GM18870 (cell line): Measurements from ENCODE around the gene SCFD2.
"Not testable (repeated sequence)": the region's sequence is repeated elsewhere in the genome, so short reads cannot be mapped to it uniquely, and the experiment has no call there.

Experiments used
- ATAC-seq: cut with Tn5 transposase; IDR thresholded peaks from one replicate; pipeline ENCODE4 v1.9.1; 2021; ENCODE audit warnings: moderate library complexity; ENCODE audit not compliant: unreplicated experiment

The SCFD2 gene

DNA sequence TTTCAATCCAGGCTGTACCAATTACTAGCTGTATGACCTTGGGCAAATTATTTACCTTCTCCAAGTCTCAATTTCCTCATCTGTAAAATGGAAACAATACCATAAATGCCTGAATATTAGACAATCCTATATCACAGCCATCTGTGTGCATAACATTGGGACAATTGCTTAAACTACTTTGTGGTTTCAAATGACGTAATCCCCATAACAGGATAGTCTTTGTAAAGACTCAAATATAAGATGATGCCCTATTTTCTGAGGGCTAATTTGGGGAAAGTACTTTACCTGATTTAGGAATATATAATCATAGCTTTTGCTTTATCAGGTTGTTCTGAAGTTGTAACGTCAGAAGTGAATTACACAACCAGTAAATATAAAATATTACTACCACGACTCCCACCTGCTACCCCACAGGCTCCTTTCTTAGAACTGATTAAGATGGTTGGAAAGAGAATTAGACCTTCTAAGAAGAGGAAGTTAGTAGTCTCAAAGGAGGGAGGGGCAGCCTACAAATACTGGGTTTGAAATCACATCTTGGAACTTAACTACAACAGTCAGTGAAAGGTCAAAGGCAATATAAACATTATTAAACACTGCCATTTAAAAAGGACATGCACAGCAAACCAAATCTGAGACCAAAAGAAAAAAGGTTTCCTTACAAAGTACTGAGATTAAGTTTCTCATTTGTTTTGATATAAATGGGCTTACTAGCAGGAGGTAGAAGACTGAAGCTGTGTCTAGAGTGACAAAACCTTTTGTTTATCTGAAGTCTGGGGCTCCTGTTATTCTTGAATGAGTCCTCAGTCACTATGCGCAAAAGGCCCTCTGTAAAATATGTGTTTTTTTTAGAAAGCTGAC is 215.0 kb downstream of the SCFD2 start:
- ATAC-seq = no peak

DNA sequence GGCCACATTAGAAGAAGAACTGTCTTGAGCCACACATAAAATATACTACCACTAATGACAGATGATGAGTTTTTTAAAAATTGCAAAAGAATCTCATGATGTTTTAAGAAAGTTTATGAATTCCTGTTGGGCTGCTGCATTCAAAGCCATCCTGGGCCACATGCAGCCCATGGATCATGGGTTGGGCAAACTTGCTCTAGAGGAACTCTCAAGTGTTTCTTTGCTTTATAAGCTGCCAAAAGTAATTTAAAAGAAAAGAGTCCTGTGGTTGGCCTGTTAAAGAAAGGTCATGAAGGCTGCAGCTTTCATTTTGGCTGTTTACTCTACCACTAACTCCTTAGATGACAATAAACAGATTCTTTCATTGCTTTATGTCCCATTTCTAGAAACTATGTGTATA is 218.2 kb downstream of the SCFD2 start:
- no peak for ATAC-seq

DNA sequence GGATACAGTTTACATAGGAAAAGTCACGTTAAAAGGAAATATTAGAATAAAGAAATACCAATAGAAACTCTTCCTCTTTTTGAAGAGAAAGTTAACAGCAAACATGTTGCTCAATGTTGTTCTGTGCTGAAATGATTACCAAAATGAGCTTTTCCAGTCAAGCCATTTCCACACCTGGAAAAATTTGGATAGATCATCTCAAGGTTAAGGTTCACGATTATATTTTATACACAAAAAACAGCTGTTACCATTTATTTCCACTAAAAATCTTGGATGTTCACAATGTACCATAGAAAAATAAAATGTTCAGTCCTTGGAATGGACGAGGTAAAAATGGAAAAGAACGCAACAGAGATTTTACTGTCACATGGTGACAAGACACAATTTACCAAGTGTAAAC is 218.7 kb downstream of the SCFD2 start:
- no peak for ATAC-seq

DNA sequence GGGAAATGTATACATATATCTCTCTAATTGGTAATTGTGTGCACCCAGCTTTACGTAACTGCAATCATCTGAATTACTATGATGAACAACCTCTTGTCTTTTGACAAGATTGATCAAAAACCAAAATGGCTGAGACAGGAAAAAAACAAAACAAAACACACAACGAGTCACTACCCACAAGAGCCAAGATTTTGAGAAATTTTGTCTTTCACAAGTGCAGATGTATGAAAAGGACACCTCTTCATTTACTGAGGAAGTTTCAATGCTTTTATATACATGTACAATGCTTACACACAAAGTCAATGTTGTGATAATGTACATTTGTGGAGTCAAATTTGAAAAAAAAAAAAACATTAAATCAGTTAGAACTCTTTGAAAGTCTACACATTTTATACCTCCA is 224.6 kb downstream of the SCFD2 start:
- ATAC-seq = no peak

DNA sequence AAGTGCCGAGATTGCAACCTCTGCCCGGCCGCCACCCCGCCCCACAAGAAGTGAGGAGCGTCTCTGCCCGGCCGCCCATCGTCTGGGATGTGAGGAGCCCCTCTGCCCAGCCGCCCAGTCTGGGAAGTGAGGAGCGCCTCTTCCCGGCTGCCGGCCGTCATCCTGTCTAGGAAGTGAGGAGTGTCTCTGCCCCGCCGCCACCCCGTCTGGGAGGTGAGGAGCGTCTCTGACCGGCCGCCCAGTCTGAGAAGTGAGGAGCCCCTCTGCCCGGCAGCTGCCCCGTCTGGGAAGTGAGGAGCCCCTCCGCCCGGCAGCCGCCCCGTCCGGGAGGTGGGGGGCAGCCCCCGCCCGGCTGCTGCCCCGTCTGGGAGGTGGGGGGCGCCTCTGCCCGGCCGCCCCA is 226.6 kb downstream of the SCFD2 start:
- not testable (repeated sequence) for ATAC-seq

DNA sequence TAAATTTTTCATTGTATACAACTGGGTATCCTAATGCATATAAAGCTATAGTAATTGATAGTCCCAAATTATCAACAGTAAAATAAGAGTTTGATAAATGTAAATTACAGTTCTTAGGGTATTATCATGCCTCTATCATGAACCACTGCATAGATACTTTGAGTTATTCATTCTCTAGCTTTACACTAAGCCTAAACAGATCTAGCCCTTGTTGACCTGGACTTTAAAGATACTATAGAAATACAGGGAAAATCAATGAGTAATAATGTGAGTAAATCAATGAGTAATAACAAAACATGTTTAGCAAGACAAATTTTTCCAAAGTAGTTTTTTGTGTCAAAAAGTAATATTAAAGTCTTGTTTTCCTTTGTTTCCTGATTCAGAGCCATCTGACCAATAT is 228.4 kb downstream of the SCFD2 start:
- ATAC-seq = no peak

DNA sequence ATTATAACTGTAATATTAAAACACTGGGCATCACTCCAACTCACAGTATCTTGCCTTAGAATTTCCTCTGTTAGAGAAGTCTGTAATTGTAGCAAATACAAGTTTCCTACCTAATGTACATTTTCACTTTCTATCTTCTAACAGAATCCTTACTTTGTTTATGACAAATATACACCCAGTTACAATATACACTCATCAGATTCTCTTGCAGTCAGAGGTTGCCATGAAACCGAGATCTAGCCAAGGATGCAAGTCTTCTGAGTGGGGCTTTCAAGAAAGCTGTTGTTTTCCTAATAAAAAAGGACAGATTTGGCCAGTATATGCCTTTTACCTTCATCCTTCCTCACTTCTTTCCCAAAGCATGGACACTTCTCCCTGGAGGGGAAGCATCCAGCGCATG is 228.9 kb downstream of the SCFD2 start:
- no peak for ATAC-seq

DNA sequence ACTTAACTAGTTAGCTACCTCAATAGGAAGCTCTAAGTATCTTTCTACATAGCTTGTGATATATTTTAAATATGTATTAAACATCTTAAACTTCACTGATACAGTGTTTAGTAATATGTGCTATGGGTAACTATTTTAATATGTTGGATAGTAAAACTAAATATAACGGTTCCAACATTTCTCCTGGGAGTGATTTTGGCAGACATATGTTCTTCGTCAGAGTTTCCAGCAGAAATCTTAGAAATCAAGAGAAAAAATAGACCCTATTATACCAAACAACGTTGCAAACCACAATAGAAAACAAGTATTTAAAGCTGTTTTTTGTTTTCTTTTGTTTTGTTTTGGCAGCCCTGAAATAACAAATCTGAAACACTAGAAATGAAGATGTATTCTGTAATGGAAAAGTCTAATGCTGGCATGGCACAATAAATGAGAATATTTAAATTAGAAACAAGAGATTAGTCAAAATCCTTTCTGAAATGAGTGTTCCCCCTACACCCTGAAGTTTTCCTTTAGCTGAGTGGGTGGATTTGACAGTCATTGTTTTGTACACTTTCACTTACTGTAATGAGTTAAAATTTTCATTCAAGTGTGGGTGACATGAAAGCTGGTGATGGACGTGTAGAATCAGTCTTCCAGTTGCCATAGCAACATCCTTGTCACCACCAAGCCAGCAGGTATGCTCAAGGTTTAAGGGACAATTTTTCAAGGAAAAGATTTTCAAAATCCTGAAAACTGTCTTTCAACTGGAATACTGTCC is 233.5 kb downstream of the SCFD2 start:
- ATAC-seq = peak; percentile 64

DNA sequence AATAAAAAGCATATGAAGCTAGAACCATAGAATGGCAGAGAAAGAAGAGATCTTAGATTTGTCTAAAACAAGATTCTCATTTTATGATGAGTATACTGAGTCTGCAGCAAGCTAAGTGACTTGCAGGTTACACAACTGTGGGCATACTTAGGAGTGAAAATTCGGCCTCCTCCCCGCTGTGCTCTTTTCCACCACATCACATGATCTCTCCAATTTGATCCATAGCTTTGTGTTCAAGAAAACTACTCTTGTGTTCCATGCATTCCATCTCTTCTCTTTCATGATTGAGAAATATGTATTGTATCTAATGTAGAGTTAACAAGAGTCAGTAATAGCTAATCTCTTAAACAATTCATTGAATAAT is 234.3 kb downstream of the SCFD2 start:
- ATAC-seq = no peak

DNA sequence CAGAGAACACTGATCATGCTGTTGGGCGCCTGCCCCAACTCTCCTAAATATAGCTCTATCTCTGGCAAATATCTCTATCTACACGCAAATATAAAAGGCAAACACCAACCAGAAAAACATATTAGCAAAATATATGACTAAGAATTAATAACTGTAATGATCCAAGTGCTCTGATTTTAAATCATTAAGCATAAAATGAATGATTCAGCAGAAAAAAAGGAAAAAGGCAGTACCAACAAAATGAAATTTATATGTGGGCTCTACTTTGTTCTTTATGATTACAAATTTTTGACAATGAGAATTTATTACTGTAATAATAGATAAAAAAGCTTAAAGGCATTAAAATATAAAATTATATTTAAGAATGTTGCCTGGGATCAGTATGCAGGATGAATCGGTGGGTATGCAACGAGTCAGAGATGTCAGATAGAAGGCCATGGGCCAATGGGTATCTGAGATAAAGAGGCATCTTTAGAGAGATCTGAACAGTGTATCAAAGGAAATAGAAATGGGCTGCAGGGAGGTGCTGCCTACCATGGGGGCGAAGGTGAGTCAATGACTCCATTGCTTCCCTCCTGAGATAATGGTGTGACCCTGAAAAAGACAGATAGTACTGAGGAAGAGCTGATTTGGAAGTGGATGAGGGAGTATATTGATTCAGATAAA is 234.8 kb downstream of the SCFD2 start:
- no peak for ATAC-seq

DNA sequence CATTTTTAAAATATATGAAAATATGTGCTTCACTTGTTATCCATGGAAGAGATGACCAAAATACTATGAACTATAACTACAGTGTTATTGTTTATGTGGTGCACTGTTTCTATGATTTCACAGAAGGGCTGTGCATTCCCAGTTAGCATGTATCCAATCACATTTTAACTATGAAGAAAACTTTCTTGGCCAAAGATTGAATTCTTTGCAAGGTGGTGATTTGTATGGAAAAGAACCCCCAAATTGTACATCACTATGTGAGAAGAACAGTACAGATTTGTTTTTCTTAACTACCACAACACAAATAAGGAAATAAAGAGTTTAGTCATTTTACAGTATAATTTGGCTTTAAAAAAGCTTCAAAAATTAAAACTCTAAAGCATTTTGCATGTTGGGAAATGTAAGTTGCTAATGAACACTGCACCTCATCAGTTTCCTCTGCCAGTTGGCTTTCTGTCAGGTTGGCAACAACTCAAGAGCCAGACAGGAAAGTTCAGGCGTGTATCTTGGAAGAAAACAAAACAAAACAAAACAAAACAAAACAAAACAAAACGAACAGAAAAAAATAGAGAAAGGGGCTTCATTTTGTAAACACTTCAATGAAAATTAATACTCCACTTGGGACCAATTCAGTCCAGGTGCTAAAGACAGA is 237.0 kb downstream of the SCFD2 start:
- ATAC-seq = no peak

DNA sequence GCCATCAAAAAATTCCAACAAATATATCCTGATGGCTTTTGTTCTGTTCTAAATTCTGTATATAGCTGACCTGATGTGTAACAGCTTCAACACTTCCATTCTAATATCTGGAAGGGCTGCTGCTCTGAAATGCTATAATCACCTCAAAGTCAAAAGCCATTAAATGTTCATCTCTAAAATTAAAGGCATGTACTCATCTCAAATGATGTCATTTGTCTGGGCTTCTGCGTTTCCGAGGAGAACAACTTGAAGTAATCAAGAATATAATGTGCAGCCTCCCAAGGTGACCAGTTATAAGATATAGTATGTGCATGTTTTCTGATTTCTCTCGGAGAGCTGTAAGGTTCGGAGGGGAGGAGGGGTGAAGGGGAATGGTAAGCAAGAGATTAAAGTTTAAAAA is 237.6 kb downstream of the SCFD2 start:
- no peak for ATAC-seq

DNA sequence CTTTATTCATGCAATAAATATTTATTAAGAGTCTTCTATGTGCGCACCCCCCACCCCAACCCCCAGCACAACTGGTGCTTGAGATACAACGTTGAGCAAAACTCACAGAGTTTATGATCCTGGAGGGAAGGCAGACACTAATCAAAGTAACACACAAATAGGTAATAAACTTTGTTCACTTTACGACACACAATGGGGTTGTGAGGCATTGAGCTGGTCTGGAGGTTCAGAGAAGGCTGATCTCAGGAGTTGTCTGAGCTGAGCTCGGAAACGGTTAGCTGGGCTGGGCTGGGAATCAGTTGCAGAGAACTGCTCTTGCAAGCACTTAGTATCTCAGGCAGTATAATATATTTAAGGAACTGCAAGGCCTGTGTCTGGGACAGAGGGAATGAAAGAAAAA is 238.5 kb downstream of the SCFD2 start:
- no peak for ATAC-seq

DNA sequence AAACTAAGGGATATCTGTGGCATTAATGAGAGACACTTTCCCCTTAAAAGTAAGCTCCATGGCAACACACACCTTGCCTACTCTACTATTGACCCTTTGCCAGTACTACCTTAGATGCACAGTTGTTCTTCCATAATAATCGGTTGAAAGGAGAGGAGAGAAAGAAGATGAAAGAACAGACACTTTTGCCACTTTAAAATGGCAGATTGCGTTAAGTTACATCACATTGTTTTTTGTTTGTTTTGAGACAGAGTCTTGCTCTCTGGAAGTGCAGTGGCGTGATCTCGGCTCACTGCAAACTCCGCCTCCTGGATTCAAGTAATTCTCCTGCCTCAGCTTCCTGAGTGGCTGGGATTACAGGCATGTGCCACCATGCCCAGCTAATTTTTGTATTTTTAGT is 239.8 kb downstream of the SCFD2 start:
- no peak for ATAC-seq

DNA sequence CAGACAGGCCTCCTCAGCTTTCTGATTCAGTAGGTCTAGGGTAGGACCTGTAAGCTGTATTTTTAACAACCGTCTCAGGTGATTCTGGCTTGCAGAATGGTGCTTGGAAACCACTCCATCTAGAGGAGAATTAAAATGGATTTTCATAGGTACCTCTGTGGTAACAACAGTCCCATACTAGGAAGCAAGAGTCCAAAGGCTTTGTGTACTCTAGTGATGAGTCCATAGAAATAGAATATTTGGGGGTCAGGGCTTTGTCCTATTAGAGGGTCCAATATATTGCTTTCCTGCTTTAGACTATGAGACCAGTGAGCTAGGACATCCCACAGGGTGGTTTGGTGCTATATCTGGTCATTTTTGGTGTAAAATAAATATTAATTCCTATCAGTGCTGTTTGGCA is 242.0 kb downstream of the SCFD2 start:
- ATAC-seq = no peak

DNA sequence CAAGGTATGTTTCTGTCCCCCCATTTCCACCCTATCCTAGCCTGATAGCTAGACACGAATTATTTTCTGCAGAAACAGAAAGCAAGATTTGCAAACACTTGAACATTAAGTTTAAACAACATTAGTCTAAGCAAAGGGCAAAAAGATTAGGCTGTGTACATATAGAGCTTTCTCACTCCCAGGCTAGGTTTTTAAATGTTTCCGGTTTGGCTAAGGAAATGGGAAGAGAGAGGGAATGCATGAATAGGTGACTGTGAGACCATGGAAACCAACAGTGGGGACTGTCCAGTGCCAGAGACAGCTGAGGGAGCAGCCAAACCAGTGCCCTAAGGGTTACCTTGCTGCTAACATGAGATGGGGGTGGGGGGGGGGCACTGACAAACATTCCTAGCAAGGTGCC is 242.7 kb downstream of the SCFD2 start:
- ATAC-seq = no peak

DNA sequence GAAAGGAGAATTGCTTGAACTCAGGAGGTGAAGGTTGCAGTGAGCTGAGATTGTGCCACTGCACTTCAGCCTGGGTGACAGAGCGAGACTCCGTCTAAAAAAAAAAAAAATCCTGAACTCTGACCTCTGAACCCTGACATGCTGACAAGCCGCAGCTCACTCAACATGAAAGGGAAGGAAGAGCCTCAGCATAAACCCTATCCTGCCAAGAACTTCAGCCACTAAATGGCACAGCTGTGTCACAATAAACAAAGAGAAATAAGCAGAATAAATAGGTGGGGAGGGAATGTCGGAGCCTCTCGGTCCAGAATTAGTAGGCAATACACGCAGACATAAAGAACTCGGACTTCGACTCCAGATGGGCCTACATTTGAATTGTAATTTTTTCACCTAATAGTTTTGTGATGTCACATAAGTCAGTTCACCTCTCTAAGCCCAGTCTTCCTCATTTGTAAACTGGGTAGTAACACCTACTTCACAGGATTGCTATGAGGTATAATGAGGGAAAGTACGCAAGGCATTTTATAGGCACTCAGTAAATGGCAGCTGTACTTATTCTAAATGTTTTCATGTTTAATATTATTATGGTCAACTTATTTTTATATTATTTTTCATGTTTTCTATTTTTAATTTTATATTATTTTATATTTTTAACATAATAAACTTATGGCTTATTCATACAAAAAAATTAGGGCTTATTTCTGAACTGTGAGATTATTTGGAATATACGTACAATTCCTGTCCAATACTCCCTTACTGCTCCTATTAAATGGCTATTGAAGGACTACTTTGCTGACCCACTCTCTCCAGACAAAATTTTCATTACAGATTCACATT is 243.4 kb downstream of the SCFD2 start:
- ATAC-seq = no peak

DNA sequence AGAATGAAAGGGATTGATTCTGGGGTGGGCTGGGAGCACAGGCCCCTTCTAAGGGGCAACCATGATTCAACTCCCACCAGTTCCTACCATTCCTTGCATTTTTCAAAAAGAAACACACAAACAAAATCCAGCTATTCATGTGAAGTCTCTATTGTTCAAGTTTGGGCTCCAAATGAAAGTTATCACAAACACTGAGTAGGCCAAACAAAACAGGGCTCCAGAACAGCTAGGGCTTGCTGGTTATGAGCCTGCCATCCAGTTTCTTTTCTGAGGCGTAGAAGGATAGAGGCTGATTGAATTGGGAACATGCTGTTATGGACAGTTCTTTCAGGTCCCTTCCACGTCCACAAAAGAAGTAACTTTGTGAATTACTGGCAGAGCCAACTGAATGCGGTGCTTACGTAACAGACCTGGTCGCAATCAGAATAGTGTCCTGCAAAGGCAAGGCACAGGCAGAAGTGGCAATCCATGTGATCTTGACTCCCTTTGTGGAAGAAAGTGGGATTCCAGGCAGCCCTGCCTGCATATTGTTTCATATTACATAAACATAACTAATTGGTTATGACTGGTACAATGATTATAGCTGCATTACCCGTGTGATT is 244.5 kb downstream of the SCFD2 start:
- no peak for ATAC-seq

DNA sequence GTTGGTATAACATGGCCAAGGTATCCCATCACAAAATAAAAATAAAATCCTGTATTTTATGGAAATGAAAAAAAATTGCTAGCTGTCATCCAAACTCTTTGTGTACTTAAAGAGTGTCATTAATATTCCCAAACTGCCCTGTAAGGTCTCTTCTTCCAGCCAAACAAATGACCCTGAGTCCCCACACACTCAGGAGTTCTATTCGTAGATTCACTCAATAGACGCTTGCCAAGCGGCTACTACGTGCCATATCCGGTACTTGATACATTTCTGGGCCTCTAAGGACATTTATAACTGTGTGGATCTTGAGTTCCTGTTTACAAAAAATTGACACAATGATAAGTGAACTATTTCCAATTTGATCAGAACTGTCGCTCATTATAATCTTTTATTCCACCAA is 245.1 kb downstream of the SCFD2 start:
- ATAC-seq = no peak

DNA sequence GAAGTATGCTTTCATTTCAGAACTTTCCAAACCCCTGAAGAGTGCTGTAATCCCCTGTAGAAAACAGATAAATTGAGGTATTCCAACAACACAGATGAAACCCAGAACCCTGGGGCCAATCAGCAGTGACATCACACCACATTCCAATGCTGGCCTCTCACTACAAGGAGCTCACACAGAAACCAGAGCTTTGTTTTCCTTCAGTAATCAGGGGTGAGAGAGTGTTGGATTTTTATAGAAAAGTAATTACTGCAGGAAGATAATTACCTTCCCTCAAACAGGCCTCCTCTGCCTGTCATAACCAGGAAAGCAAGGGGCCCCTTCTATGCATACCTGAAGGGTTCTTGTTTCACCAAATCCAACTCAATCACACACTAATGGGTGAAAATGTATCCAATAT is 246.2 kb downstream of the SCFD2 start:
- ATAC-seq = no peak
